Heart right ventricle (tissue), 16 donors: ENCODE data around the gene FZD8. TPM values are rescaled to one million over a fixed set of nuclear protein-coding genes. Genes with fewer than 3 reads are reported as not detected.

Experiments
- ATAC-seq, 8 donors: fragments of 200-7000 bp; cut with Tn5 transposase; one replicate each; pipeline ENCODE4 v1.9.1; 2020; ENCODE audit warnings: mild to moderate bottlenecking in 8 of 8, moderate library complexity in 8 of 8, moderate number of reproducible peaks in 1 of 8
- DNase-seq, 2 donors: peaks; one replicate each; pipeline ENCODE4 v3.0.0-alpha.2; 2020
- H3K27ac ChIP-seq, 10 donors: fragments of 200-600 bp; sonication (generic) in 2 of 10; one replicate each; pipeline versions ENCODE4 v1.5.0 to v1.8.0; 2020 to 2022; ENCODE audit warnings: mild to moderate bottlenecking in 3 of 10
- H3K27me3 ChIP-seq, 7 donors: fragments of 200-600 bp; one replicate each; pipeline ENCODE4 v1.8.0; 2021 to 2022; ENCODE audit warnings: mild to moderate bottlenecking in 2 of 7
- H3K36me3 ChIP-seq, 9 donors: fragments of 200-600 bp; sonication (generic) in 1 of 9; one replicate each; pipeline versions ENCODE4 v1.5.0 to v1.8.0; 2020 to 2022; ENCODE audit warnings: mild to moderate bottlenecking in 2 of 9
- H3K4me1 ChIP-seq, 9 donors: fragments of 200-600 bp; sonication (generic) in 1 of 9; one replicate each; pipeline versions ENCODE4 v1.5.0 to v1.8.0; 2020 to 2022; ENCODE audit warnings: mild to moderate bottlenecking in 4 of 9
- H3K4me3 ChIP-seq, 10 donors: fragments of 200-600 bp; sonication (generic) in 2 of 10; one replicate each; pipeline versions ENCODE4 v1.5.0 to v1.8.0; 2020 to 2022; ENCODE audit warnings: mild to moderate bottlenecking in 7 of 10, moderate library complexity in 2 of 10
- H3K9me3 ChIP-seq, 11 donors: fragments of 200-600 bp in 10 of 11; sonication (generic) in 2 of 11; one replicate each; pipeline versions ENCODE4 v1.5.0 to v1.8.0; 2013 to 2022; ENCODE audit warnings: mild to moderate bottlenecking in 2 of 11, control low read depth in 1 of 11, moderate library complexity in 1 of 11
- WGBS, 2 donors: extraction: QIAGEN DNeasy Blood & Tissue Kit; methylation state at CpG; one replicate each; pipeline ENCODE4 v1.1.7; 2013; ENCODE audit warnings: inconsistent platforms in 1 of 2; 5-methylcytosine and 5-hydroxymethylcytosine counted together
- intact Hi-C, 10 donors: fragments of 100-400 bp; cut with DNase I; formaldehyde crosslinking; loops; one replicate each; pipeline versions ENCODE4 v1.11.1 to v1.14.2; 2022
- polyA plus RNA-seq, 2 donors: library from polyadenylated mRNA; stranded (reverse); fragments of 200-250 nt; gene quantifications; one replicate each; pipeline ENCODE4 v1.2.3, GENCODE V29; 2013
- total RNA-seq, 10 donors: library from RNA; stranded (reverse); fragmentation: NEBNext Ultra II Directional in 3 of 10; extraction: Animal tissue kit (Norgen Biotek cat#: 25700) in 3 of 10; gene quantifications; one replicate each; pipeline versions ENCODE4 v1.2.1 to v1.2.4, GENCODE V29; 2021 to 2023
- TF ChIP-seq, protein P1 (sequence below), 9 donors: fragments of 200-600 bp; sonication (generic) in 2 of 9; IDR thresholded peaks; one replicate each; pipeline versions ENCODE4 v1.5.0 to v1.8.0; 2021 to 2022; ENCODE audit warnings: antibody characterized with exemption in 9 of 9, mild to moderate bottlenecking in 5 of 9, moderate library complexity in 1 of 9
- donor health status: Arrhythmogenic right ventricular cardiomyopathy.
- donor health status: ischemic (EF 13 %, LVEDD 7.1; RV severe dilation, severe dysfunction).
- donor health status: healthy with polysubstance abuse.
- donor health status: DM: no; HTN: yes; CAD: no.
- donor health status: DM: no; HTN: no; CAD: no.
- donor health status: ischemic (EF 25% LVEDD 6.9; RV normal size, moderate dysfunction).
- donor health status: ischemic (EF 25% LVEDD 5.7; RV mildly dilated, moderate dysfunction).
- donor health status: healthy.
- donor health status: DM: yes; HTN: yes; CAD: no.
- donor health status: Ischemic cardiomyopathy.
- donor health status: ischemic (EF 35%, LVEDD 5.7; RV mildly dilated, moderate dysfunction).
- donor health status: nonischemic (EF 11% LVEDD 7.7; RV severe dilation, severe dysfunction).
- donor health status: DM: yes; HTN: yes; CAD: no.
- donor health status: PGD.
- donor health status: ischemic (EF 29% LVEDD 5.4; RV normal size, mild dysfunction).
- donor health status: nonischemic (EF 23%, LVEDD 6.1; RV moderate dilation, normal function).

Gene FZD8
- total and polyA plus RNA-seq, 12 donors, result 1.7 to 19.5 (median 5.9) TPM

DNA sequence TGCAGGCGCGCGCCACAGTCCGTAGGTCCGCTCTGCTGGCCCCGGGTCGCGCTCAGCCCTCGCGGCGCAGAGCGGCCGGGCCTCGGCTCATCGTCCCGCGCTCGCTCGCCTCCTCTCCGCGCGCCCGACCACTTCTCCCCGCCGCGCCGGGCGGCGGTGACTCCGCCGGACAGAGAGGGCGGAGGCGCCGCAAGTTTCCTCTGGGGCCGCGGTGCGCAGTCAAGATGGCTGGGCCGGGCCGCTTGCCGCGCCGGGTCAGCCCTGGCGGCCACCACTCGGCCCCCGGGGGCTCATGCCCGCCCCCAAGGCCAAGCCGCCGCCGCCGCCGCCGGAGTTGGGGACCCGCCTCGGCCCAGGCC, 441 bp downstream of the FZD8 start:
- TF ChIP-seq, protein P1, sequence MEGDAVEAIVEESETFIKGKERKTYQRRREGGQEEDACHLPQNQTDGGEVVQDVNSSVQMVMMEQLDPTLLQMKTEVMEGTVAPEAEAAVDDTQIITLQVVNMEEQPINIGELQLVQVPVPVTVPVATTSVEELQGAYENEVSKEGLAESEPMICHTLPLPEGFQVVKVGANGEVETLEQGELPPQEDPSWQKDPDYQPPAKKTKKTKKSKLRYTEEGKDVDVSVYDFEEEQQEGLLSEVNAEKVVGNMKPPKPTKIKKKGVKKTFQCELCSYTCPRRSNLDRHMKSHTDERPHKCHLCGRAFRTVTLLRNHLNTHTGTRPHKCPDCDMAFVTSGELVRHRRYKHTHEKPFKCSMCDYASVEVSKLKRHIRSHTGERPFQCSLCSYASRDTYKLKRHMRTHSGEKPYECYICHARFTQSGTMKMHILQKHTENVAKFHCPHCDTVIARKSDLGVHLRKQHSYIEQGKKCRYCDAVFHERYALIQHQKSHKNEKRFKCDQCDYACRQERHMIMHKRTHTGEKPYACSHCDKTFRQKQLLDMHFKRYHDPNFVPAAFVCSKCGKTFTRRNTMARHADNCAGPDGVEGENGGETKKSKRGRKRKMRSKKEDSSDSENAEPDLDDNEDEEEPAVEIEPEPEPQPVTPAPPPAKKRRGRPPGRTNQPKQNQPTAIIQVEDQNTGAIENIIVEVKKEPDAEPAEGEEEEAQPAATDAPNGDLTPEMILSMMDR (IDR thresholded peaks at IDR 0.05), result no peak
- Histone ChIP-seq H3K4me3 (peak overlapping the region; percentile 75 to 94 (median 84)), H3K9me3 (no peaks in the 10 kb centered on the region), H3K27ac (peak overlapping the region; percentile 84 to 99 (median 90)), H3K36me3 (peaks cover 0 to 7% (median 0%) of the 10 kb centered on the region in 9 donors), H3K4me1 (peaks cover 8 to 59% (median 36%) of the 10 kb centered on the region in 9 donors), H3K27me3 (peaks cover 0 to 80% (median 0%) of the 10 kb centered on the region in 7 donors)
- ATAC-seq (peak in 6 of 8 donors; percentile 10 to 56 (median 35)), DNase-seq (no peak)
- WGBS, 2 donors, result 0 to 1% methylated on average over 41 to 54 of the region's 54 CpGs
- intact Hi-C loops, result loop anchor here in 8 of 10 donors (2.0 to 10.0 kb wide), 12 partner anchors 123 to 1136 kb away; no protein-coding TSS in a partner anchor

DNA sequence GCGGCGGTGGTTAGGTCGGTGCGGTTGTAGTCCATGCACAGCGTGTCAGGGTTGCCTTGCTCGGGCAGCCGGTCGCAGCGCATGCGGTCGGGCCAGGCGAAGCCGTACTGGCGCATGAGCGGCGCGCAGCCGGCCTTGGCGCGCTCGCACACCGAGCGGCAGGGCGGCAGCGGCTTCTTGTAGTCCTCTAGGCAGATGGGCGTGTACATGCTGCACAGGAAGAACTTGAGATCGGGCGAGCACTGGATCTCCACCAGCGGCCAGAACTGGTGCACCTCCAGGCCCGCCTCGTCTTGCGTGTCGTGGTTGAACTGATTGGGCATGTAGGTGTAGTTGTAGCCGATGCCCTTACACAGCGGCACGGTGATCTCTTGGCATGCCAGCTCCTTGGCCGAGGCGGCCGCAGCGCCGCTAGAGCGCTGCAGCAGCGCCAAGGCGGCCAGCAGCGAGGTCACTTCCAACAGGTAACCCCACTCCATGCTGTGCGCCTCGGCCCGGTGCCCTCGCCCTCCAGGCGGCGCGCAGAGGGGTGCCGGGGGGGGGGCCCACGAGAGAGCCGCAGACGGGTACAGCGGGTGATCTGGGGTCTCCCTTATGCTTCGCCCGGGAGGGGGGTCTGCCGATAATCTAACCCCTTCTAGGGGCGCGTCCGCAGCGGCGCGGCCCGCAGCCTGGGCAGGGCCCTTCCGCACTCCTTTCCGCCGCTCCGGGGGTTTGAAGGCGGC, 983 bp downstream of the FZD8 start:
- WGBS, 2 donors, result 0 to 1% methylated on average over 61 to 72 of the region's 72 CpGs
- Histone ChIP-seq H3K27ac (peak overlapping the region; percentile 84 to 99 (median 90)), H3K9me3 (no peaks in the 10 kb centered on the region), H3K27me3 (peaks cover 0 to 85% (median 0%) of the 10 kb centered on the region in 7 donors), H3K36me3 (peaks cover 0 to 7% (median 0%) of the 10 kb centered on the region in 9 donors), H3K4me1 (peaks cover 8 to 62% (median 36%) of the 10 kb centered on the region in 9 donors), H3K4me3 (peak overlapping the region; percentile 75 to 94 (median 84))
- ATAC-seq (peak; percentile 13 to 35 (median 28)), DNase-seq (peak; percentile 42 to 67)
- intact Hi-C loops, result loop anchor here in 8 of 10 donors (2.0 to 10.0 kb wide), 12 partner anchors 124 to 1136 kb away; no protein-coding TSS in a partner anchor
- TF ChIP-seq, protein P1 (IDR thresholded peaks at IDR 0.05), result peak in 2 of 9 donors; percentile 5

DNA sequence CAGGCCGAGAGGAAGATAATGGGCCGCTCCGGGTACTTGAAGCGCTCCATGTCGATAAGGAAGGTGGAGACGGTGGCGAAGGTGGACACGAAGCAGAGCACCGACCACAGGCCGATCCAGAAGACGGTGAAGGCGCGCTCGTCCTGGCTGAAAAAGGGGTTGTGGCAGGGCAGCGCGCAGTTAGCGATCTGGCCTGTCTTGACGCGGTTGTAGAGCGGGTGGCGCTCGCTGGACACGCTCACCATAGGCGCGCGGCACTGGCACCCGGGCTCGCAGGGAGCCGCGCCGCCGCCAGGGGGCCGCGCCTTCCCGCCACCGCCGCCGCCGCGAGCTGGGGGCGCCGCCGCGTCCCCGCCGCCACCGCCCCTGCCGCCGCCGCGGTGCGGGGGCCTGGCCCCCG, 1.6 kb downstream of the FZD8 start:
- H3K4me3 ChIP-seq, result peak overlapping the region; percentile 32 to 91 (median 57)
- WGBS, 2 donors, result 0% methylated on average over 41 to 53 of the region's 53 CpGs
- H3K36me3 ChIP-seq, result peaks cover 0 to 7% (median 0%) of the 10 kb centered on the region in 9 donors
- peaks cover 0 to 90% (median 0%) of the 10 kb centered on the region in 7 donors for H3K27me3 ChIP-seq
- H3K9me3 ChIP-seq, result no peaks in the 10 kb centered on the region
- TF ChIP-seq, protein P1 (IDR thresholded peaks at IDR 0.05), result peak; percentile 24 to 66 (median 48)
- H3K27ac ChIP-seq, result peak overlapping the region in 2 of 10 donors; percentile 60 to 66
- intact Hi-C loops, result loop anchor here in 8 of 10 donors (2.0 to 10.0 kb wide), 12 partner anchors 124 to 1137 kb away; no protein-coding TSS in a partner anchor
- peaks cover 8 to 66% (median 36%) of the 10 kb centered on the region in 9 donors for H3K4me1 ChIP-seq
- peak in 4 of 8 donors; percentile 6 to 30 (median 18) for ATAC-seq
- peak; percentile 50 to 72 for DNase-seq

DNA sequence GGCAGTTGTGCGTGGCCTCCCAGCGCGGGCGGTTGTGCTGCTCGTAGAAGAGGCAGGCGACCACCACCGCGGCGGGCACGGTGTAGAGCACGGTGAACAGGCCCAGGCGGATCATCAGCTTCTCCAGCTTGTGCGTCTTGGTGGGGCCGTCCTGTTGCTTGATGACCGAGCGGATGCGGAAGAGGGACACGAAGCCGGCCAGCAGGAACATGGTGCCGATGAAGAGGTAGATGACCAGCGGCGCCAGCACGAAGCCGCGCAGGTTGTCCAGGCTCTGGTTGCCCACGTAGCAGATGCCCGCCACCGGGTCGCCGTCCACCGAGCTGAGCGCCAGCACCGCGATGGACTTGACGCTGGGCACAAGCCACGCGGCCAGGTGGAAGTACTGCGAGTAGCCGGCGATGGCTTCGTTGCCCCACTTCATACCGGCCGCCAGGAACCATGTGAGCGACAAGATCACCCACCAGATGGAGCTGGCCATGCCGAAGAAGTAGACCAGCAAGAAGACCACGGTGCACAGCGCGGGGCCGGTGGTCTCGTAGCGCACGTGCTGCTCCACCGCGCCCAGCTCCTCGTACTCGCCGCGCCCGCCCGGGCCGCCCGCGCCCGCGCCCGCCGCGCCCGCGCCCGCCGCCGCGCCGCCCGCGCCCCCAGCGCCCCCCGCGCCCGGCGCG, 2.2 kb downstream of the FZD8 start:
- intact Hi-C loops, result loop anchor here (2.0 to 10.0 kb wide), 22 partner anchors 125 to 1245 kb away; no protein-coding TSS in a partner anchor
- 11 to 14% methylated on average over 54 to 82 of the region's 83 CpGs for WGBS, 2 donors
- Histone ChIP-seq H3K9me3 (no peaks in the 10 kb centered on the region), H3K27ac (peak overlapping the region in 1 of 10 donors; percentile 60), H3K36me3 (peaks cover 0 to 7% (median 0%) of the 10 kb centered on the region in 9 donors), H3K27me3 (peaks cover 0 to 85% (median 0%) of the 10 kb centered on the region in 7 donors), H3K4me3 (peak overlapping the region in 9 of 10 donors; percentile 35 to 91 (median 58)), H3K4me1 (peaks cover 8 to 70% (median 36%) of the 10 kb centered on the region in 9 donors)
- ATAC-seq (no peak), DNase-seq (peak; percentile 19 to 21)
- TF ChIP-seq, protein P1 (IDR thresholded peaks at IDR 0.05), result peak in 1 of 9 donors; percentile 22
